C4-2B (cell line): ENCODE results near the gene ATG2A.

Experiments
- ZFX ChIP-seq: fragments of 450-650 bp; IDR thresholded peaks from 2 replicates; pipeline ENCODE4 v1.6.1; 2017
- TF ChIP-seq, protein P1 (sequence below): fragments of 450-650 bp; conservative IDR thresholded peaks from 2 replicates; pipeline ENCODE4 v1.5.1; 2017; ENCODE audit warnings: mild to moderate bottlenecking

DNA sequence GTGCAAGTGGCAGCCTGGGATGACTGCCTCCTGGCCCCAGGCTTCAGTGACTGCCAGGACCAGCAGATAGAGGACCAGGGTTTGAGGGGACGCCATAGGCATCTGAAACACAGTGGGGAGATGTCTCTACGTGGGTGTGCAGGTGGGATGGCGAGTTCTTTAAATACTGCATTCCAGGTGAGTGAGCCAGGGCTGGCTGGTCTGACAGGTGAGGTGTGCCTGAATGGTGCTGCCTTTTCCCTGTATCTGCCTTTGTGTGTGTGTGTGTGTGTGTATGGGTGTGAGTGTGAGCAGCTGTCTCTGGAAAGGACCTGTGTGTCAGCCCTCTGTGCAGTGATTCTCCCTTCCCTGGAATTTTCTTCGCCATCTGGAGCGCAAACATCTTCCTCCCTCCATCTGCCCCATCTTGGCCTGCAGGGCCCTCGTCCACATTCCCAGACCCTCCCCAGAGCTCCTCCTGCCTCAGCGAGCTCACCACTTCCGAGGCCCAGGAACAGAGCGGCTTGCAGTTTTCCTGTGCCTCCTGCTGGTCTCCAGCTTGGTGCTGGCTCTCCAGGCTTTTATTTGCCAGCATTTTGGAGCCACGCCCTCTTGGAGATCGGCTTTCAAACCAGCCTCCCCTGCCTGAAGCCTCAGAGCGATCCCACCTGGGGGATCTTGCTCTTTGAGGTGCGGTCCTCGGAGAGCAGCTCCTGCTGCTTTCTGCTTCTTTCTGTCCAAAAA lies 18.5 kb upstream of the ATG2A start, which contains the start of gene GPHA2:
- TF ChIP-seq, protein P1, sequence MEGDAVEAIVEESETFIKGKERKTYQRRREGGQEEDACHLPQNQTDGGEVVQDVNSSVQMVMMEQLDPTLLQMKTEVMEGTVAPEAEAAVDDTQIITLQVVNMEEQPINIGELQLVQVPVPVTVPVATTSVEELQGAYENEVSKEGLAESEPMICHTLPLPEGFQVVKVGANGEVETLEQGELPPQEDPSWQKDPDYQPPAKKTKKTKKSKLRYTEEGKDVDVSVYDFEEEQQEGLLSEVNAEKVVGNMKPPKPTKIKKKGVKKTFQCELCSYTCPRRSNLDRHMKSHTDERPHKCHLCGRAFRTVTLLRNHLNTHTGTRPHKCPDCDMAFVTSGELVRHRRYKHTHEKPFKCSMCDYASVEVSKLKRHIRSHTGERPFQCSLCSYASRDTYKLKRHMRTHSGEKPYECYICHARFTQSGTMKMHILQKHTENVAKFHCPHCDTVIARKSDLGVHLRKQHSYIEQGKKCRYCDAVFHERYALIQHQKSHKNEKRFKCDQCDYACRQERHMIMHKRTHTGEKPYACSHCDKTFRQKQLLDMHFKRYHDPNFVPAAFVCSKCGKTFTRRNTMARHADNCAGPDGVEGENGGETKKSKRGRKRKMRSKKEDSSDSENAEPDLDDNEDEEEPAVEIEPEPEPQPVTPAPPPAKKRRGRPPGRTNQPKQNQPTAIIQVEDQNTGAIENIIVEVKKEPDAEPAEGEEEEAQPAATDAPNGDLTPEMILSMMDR: no peak
- no peak for TF ChIP-seq ZFX
